Fibroblast of pulmonary artery (primary cell): ENCODE data around the gene SPG21.

Experiments
- DNase-seq: peaks from one replicate; pipeline ENCODE4 v3.0.0-alpha.2; 2010; ENCODE audit warnings: low read depth
- H3K4me3 ChIP-seq: replicated peaks from 2 replicates; pipeline ENCODE4 v1.5.1; 2011; ENCODE audit warnings: low read depth, mild to moderate bottlenecking, control low read depth, low read length, moderate library complexity
- CTCF ChIP-seq: IDR thresholded peaks from 2 replicates; pipeline ENCODE4 v1.5.1; 2011; ENCODE audit warnings: mild to moderate bottlenecking, control low read depth, low read length, inconsistent platforms; ENCODE audit errors: missing control alignments

The SPG21 gene

GRCh38 chr15:65032801-65033537 lies 43.3 kb upstream of the SPG21 start:
- DNase-seq: peak; percentile 74
- peak; percentile 80 for TF ChIP-seq CTCF
- no peak overlapping the region for H3K4me3 ChIP-seq

- DNase-seq: no peak
- peak overlapping the region; percentile 86 for H3K4me3 ChIP-seq
- TF ChIP-seq CTCF: no peak
These were observed 40.1 kb upstream of the SPG21 start for GRCh38 chr15:65029736-65030208.

GRCh38 chr15:65028921-65029735 lies 39.4 kb upstream of the SPG21 start, which contains the start of gene MTFMT:
MTFMT (minus strand) TSS chr15:65029639; CDS start chr15:65029613, 26 bp downstream.
- peak within 1 kb of the TSS; percentile 86 for H3K4me3 ChIP-seq
- TF ChIP-seq CTCF: no peak
- peak; percentile 78 for DNase-seq

GRCh38 chr15:65028338-65028737 lies 38.6 kb upstream of the SPG21 start:
- peak overlapping the region; percentile 86 for H3K4me3 ChIP-seq
- TF ChIP-seq CTCF: no peak
- no peak for DNase-seq

- no peak for DNase-seq
- TF ChIP-seq CTCF: no peak
- H3K4me3 ChIP-seq: no peak overlapping the region
These were observed 37.9 kb upstream of the SPG21 start for GRCh38 chr15:65027593-65027992.

- TF ChIP-seq CTCF: no peak
- no peak for DNase-seq
- no peak overlapping the region for H3K4me3 ChIP-seq
These were observed 37.0 kb upstream of the SPG21 start for GRCh38 chr15:65026756-65027155.
